GM18502 (cell line): ENCODE measurements around the gene RILPL1.
"Not testable (repeated sequence)": the region's sequence is repeated elsewhere in the genome, so short reads cannot be mapped to it uniquely, and the experiment has no call there.

Experiments used
- ATAC-seq: cut with Tn5 transposase; IDR thresholded peaks from one replicate; pipeline ENCODE4 v1.9.1; 2021; ENCODE audit warnings: mild to moderate bottlenecking; ENCODE audit not compliant: unreplicated experiment, poor library complexity

The RILPL1 gene

GRCh38 chr12:123498126-123498825 lies 35.2 kb downstream of the RILPL1 start:
- no peak for ATAC-seq

DNA sequence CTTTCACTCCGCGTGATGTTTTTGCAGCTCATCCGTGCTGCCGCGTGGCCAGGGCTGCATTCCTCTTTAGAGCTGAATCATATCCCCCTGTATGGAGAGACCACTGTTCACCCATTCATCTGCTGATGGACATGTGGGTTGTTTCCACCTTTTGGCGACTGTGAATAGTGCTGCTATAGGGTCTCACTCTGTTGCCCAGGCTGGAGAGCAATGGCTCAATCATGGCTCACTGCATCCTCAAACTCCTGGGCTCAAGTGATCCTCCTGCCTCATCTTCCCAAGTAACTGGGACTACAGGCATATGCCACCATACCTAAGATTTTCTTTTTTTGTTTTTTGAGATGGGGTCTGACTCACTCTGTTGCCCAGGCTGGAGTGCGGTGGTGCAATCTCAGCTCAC lies 36.5 kb downstream of the RILPL1 start:
- ATAC-seq = no peak

GRCh38 chr12:123494124-123494851 lies 39.2 kb downstream of the RILPL1 start:
- ATAC-seq = no peak

GRCh38 chr12:123492339-123493039 lies 41.0 kb downstream of the RILPL1 start:
- ATAC-seq = not testable (repeated sequence)

DNA sequence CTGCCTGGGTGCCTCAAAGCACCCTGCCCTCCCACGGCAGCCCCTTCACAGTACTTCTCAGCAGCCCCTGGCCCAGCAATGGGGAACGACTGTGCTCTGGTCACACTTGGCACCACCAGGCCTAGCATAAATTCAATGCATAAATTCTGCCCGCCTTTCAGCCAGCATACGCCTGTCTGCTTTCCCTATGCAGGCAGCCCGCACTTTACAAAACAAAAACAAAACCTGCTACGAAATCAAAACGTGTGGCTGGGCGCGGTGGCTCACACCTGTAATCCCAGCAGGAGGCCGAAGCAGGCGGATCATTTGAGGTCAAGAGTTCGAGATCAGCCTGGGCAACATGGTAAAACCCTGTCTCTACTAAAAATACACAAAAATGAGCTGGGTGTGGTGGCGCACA lies 42.0 kb downstream of the RILPL1 start:
- no peak for ATAC-seq

DNA sequence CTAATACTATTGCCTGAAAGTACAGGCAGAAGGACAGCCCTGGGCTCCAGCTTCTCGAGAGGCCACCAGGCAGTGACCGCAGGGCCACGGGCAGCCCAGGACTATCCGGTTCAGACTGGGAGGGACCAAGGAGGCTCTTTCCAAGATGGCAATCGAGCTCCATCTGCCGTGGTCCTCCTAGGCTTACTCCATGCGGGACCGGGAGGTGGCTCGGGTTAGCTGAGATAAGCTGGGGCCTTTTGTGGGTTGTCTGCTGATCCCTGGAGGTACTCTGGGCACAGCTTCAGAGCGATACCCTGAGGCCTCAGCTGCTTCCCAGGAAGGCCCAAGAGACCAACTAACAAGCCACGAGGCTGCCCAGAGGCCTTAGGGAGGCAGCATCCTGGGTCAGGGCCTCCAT lies 42.5 kb downstream of the RILPL1 start:
- ATAC-seq = no peak

DNA sequence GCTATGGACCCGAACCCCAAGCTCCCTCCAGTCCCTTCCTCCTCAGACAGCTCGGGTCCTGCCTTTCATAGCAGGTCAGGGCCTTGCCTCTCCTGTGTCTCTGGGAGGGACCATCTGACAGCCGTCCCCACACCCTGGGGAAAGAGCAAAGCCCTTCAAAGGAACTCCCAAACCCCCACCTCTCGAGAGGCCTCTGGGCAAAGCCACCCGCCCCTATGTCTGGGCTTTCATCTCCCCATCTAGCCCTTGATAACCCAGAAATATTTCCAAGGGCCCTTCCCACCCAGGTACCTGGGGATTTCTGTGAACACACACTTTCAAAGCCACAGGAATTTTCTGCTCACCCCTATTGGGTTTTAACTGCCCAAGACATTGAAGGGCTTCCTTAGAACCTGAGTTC lies 43.4 kb downstream of the RILPL1 start:
- ATAC-seq = no peak

GRCh38 chr12:123489580-123489979 lies 43.9 kb downstream of the RILPL1 start:
- no peak for ATAC-seq

DNA sequence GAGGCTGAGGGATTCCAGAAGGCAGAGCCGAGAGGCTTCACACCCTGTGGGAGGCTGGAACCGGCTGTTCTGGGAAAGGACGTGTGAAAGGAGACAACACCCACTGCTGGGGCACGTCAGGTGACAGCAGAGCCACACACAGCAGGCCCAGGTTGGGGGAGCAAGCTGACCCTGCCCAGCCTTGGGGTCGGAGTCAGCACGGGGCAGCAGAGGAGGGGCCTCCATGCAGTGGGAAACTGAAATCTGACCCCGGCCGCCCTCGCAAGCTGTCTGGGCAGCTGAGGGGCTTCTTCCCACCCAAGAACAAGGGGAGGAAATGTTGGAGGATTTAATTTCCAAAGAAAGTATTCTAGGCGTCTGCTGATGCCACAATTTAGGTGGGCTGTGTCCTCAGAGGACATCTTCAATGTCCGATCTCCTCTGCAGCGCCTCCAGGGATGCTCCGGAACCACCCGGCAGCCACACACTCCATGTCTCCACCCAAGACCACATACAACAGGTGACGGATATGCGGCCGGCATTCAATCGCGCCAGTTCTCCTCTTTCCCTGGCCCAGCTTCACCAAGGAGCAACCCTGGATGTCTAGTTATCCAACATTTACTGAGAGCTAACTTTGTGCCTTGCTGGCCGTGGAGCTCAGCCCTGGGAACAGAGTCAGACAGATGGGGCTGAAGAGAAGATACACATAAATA lies 44.8 kb downstream of the RILPL1 start:
- no peak for ATAC-seq

GRCh38 chr12:123487428-123487827 lies 46.1 kb downstream of the RILPL1 start:
- no peak for ATAC-seq

DNA sequence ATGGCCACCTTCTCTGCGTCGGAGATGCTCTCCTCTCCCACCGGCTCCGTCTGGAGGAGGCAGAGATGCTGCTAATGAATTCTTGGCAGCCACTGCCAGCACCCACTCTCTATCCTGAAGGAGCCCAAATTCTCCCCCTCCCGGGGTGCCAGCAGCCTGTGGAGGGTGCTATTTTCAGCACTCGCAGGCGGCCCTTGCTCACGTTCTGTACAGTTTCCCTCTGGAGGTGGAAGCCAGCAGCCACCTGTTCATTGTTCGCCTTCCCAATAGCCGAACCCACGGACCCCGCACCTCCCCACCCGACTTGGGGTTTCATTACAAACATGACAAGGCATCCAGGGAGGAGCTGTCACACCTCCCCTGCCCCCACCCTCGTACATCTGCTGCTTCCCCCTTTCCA lies 47.8 kb downstream of the RILPL1 start:
- no peak for ATAC-seq

DNA sequence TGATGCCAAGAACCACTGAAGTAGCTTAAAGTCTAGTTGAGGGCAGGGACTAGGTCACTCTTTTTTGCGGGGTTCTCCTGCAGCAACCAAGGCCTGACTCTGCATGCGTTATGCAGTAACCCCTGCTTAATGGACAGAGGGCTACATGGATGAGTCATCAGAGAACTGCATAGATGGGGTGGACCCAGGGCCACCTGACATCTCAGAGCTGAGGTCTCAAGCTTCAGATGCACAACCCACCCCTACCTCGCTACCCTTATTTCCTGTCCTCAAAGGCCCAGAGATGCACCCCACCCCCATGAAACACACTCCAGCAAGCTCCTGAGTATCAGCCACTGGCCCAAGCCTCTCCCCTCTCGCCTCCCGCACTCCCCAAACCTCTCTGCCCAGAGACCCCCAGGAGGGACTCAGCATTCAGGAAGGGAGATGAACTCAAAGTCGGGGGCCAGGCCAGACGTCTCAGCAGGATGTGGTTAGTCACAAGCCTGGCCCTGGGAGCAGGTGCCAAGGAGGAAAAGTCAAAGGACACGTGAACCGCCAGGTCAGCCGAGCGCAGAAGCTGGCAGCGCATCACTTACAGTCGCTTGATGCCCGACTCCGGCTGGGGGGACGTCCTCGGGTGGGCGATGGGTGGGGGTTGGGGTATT lies 49.8 kb downstream of the RILPL1 start:
- no peak for ATAC-seq

DNA sequence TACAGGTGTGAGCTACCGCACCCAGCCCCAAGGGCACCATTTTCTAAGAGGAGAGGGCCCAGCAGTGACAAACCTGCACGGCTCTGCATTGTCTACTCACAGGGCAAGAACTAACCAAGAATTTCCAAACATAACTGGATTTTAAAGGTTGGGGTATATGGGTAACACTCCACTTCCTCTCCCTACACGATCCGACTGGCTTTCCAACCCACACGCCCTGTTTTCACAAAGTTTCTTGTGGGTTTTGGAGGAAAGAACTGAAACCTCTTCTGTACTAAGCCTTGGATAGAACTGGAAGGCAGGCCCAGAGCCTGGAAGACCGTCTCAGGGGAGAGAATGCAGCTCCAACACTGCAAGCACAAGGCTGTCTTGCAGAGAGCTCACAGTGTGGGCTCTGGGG lies 50.6 kb downstream of the RILPL1 start:
- no peak for ATAC-seq

DNA sequence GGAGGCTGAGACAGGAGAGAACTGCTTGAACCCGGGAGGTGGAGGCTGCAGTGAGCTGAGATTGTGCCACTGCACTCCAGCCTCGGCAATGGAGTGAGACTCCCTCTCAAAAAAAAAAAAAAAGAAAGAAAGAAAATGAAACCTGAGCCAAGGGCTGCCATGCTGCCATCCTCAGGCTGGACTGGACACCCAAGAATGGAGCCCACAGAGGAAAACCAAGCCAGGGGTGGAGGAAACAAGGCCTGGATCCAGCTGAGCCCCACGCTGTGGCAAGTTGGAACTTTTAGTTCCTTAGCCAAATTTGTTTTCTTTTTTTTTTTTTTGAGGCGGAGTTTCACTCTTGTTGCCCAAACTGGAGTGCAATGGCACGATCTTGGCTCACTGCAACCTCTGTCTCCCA lies 52.3 kb downstream of the RILPL1 start:
- not testable (repeated sequence) for ATAC-seq

- ATAC-seq = no peak
Measured at GRCh38 chr12:123479442-123480180, 53.9 kb downstream of the RILPL1 start.

- ATAC-seq = no peak
Measured at GRCh38 chr12:123478762-123479161, 54.8 kb downstream of the RILPL1 start.

DNA sequence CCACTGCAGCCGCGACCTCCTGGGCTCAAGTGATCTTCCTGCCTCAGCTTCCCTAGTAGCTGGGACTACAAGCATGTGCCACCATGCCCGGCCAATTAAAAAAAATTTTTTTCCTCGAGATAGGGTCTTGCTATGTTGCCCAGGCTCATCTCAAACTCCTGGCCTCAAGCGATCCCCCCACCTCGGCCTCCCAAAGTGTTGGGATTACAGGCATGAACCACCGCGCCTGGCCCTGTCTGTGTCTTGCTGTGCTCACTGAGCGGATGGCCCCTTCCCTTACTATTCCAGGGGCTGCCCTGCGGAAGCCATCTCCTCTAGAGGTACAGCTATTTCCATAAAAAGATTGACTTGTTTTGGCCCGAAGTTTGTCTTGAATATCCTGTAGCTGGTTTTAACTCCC lies 55.5 kb downstream of the RILPL1 start:
- ATAC-seq = no peak

DNA sequence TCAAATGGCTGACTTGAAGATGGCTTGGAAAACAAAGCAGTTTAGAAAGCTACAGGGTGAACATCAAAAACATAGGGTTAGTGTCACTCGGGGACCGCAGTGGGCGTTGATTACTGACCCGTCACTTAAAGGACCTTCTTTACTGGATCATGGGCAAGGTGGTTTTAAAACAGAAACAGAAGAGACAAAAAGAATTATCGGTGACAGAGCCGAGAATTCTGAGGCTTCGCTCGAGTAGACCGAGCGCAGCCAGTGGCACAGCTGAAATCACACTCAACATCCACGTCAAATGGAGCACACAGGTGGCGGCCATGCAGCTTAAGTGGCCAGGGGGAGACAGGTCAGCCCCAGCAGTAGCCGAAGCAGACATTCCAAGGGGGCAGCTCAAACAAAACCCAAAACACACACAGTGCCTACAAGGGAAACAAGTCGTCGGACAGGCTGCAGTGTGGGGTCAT lies 58.2 kb downstream of the RILPL1 start:
- no peak for ATAC-seq

DNA sequence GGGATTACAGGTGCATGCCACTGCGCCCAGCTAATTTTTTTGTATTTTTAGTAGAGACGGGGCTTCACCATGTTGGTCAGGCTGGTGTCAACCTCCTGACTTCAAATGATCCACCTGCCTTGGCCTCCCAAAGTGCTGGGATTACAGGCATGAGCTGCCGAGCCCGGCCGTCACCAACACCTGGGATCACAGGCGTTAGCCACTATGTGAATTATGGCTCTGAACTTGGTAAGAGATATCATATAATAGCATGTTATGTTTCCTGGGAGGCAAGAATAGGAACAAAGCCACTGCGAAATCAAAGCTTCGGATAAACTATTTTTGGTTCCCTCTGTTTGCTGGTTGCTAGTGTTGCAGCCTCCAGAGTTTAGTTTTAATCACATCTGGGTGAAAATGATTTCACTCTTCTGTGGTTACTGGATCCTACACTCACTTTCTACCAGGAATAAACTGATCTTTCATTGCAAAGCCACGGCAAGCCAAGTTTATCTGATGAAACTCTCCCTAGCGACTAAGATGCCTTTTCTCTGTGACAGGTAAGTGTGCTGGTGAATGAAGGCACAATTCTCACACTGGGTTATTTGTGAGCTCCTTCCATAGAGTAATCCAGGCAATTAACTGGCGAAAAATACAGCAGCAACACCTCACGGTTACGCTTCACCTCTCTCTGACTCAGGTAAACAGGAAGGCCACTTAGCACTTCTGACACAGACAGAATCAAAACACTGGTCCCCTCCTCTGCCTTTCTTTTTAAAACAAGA lies 58.9 kb downstream of the RILPL1 start:
- no peak for ATAC-seq
